ENCODE results near the gene CLEC4F. TPM values are rescaled to one million over a fixed set of nuclear protein-coding genes. Genes with fewer than 3 reads are reported as not detected.

The CLEC4F gene
- total and polyA plus RNA-seq, 2 of the 13 experiments (the other 11 are each of a cell fraction or from before 2014, with no cell fraction given): 0.12 to 0.13 TPM

DNA sequence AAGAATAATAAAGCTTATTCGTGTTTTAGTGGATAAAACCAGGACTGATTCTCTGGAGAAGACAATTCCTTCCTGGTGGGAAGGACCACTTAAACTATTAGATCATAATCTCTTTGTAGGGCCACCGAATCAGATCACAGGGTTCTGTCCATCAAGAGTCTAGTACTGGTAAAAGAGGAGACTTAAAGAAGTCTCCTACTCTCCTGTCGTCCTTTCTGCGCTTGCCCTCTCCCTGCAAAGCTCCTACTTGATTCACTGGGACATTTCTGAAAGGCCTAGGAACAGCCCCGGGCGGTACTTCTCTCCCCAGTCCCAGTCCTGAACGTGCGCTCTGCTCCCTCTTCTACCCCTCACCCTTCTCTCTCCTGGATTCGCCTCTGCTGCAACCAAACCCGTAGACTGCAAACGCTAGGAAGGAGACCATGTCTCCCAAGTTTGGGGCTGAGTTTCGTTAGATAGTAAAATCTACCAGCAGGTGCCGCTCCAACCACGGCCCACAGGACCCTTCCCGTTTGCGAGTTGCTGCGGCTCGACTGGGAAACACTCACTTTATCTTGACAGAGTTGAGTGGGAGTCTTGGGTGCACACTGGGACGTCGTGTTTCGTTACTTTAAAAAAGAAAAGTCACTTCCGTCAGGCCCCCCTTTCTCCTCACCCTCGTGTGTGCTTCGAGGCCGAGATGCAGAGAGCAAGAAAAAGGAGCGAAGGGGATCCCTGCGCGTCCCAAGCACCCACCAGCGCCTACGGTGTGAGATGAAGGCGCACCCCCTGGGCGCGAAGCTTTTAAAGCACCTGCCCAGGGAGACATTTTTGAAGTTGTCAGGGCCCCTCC, 30.9 kb downstream of the CLEC4F start (continued):
- no peak for TF ChIP-seq JUNB (CRISPR knock-in tag; IDR thresholded peaks at IDR 0.05; ENCODE audit: borderline replicate concordance)
- TF ChIP-seq, protein P1, sequence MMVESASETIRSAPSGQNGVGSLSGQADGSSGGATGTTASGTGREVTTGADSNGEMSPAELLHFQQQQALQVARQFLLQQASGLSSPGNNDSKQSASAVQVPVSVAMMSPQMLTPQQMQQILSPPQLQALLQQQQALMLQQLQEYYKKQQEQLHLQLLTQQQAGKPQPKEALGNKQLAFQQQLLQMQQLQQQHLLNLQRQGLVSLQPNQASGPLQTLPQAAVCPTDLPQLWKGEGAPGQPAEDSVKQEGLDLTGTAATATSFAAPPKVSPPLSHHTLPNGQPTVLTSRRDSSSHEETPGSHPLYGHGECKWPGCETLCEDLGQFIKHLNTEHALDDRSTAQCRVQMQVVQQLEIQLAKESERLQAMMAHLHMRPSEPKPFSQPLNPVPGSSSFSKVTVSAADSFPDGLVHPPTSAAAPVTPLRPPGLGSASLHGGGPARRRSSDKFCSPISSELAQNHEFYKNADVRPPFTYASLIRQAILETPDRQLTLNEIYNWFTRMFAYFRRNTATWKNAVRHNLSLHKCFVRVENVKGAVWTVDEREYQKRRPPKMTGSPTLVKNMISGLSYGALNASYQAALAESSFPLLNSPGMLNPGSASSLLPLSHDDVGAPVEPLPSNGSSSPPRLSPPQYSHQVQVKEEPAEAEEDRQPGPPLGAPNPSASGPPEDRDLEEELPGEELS (CRISPR knock-in tag; IDR thresholded peaks at IDR 0.05): no peak
- peak; percentile 53; the same call in 1 of the 2 replicates for TF ChIP-seq ZMYM4 (CRISPR knock-in tag; IDR thresholded peaks at IDR 0.05)
- no peak for TF ChIP-seq ZNF781 (CRISPR knock-in tag; IDR thresholded peaks at IDR 0.05; ENCODE audit: borderline replicate concordance, not compliant biosample characterization)
- TF ChIP-seq HMG20B (CRISPR knock-in tag; conservative IDR thresholded peaks at IDR 0.05): peak; percentile 59; the same call in 1 of the 2 replicates
- no peak for TF ChIP-seq ZNF724P (CRISPR knock-in tag; IDR thresholded peaks at IDR 0.05; ENCODE audit: borderline replicate concordance)
- no peak for TF ChIP-seq ATM (IDR thresholded peaks at IDR 0.05; ENCODE audit: borderline replicate concordance)
- TF ChIP-seq NR1H2 (CRISPR knock-in tag; IDR thresholded peaks at IDR 0.05; ENCODE audit: borderline replicate concordance, low read depth): no peak
- no peak for TF ChIP-seq ZFP36 (IDR thresholded peaks at IDR 0.05; ENCODE audit: borderline replicate concordance, low read depth, low read length, partially characterized antibody)
- no peak for TF ChIP-seq ZNF251 (CRISPR knock-in tag; IDR thresholded peaks at IDR 0.05)
- no peak for TF ChIP-seq TOE1 (CRISPR knock-in tag; IDR thresholded peaks at IDR 0.05)
- 0 out of 2 replicates have a peak, but pooled peaks have one; percentile 20 for TF ChIP-seq ZNF205 (CRISPR knock-in tag; IDR thresholded peaks at IDR 0.05)
- TF ChIP-seq, protein P2, sequence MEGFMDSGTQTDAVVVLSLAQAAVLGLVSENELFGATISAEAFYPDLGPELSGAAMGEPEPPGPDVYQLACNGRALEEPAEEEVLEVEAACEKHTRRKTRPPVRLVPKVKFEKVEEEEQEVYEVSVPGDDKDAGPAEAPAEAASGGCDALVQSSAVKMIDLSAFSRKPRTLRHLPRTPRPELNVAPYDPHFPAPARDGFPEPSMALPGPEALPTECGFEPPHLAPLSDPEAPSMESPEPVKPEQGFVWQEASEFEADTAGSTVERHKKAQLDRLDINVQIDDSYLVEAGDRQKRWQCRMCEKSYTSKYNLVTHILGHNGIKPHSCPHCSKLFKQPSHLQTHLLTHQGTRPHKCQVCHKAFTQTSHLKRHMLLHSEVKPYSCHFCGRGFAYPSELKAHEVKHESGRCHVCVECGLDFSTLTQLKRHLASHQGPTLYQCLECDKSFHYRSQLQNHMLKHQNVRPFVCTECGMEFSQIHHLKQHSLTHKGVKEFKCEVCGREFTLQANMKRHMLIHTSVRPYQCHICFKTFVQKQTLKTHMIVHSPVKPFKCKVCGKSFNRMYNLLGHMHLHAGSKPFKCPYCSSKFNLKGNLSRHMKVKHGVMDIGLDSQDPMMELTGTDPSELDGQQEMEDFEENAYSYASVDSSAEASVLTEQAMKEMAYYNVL (CRISPR knock-in tag; IDR thresholded peaks at IDR 0.05; ENCODE audit: borderline replicate concordance): no peak
- TF ChIP-seq ONECUT2 (CRISPR knock-in tag; IDR thresholded peaks at IDR 0.05): no peak
- no peak for TF ChIP-seq ZSCAN30 (CRISPR knock-in tag; IDR thresholded peaks at IDR 0.05)
- TF ChIP-seq PHB2 (IDR thresholded peaks at IDR 0.05; ENCODE audit: partially characterized antibody): no peak
- TF ChIP-seq XBP1 (CRISPR knock-in tag; IDR thresholded peaks at IDR 0.05): no peak
- TF ChIP-seq REPIN1 (CRISPR knock-in tag; IDR thresholded peaks at IDR 0.05; ENCODE audit: borderline replicate concordance, low read depth): peak; percentile 58; the same call in 1 of the 2 replicates
- TF ChIP-seq SIX1 (CRISPR knock-in tag; IDR thresholded peaks at IDR 0.05; ENCODE audit: borderline replicate concordance): no peak
- TF ChIP-seq ZNF547 (CRISPR knock-in tag; IDR thresholded peaks at IDR 0.05): no peak
- TF ChIP-seq, protein P3, sequence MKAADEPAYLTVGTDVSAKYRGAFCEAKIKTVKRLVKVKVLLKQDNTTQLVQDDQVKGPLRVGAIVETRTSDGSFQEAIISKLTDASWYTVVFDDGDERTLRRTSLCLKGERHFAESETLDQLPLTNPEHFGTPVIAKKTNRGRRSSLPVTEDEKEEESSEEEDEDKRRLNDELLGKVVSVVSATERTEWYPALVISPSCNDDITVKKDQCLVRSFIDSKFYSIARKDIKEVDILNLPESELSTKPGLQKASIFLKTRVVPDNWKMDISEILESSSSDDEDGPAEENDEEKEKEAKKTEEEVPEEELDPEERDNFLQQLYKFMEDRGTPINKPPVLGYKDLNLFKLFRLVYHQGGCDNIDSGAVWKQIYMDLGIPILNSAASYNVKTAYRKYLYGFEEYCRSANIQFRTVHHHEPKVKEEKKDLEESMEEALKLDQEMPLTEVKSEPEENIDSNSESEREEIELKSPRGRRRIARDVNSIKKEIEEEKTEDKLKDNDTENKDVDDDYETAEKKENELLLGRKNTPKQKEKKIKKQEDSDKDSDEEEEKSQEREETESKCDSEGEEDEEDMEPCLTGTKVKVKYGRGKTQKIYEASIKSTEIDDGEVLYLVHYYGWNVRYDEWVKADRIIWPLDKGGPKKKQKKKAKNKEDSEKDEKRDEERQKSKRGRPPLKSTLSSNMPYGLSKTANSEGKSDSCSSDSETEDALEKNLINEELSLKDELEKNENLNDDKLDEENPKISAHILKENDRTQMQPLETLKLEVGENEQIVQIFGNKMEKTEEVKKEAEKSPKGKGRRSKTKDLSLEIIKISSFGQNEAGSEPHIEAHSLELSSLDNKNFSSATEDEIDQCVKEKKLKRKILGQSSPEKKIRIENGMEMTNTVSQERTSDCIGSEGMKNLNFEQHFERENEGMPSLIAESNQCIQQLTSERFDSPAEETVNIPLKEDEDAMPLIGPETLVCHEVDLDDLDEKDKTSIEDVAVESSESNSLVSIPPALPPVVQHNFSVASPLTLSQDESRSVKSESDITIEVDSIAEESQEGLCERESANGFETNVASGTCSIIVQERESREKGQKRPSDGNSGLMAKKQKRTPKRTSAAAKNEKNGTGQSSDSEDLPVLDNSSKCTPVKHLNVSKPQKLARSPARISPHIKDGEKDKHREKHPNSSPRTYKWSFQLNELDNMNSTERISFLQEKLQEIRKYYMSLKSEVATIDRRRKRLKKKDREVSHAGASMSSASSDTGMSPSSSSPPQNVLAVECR (CRISPR knock-in tag; IDR thresholded peaks at IDR 0.05; ENCODE audit: borderline replicate concordance): peak; percentile 38; the same call in 1 of the 2 replicates

Measured in HepG2 (cell line).